Stomach (tissue), 4 donors: Measurements from ENCODE around the gene TRIM66.

Source experiments
- EP300 ChIP-seq: sonication (generic); formaldehyde crosslinking; IDR thresholded peaks from one replicate; pipeline ENCODE4 v1.6.1; 2017; ENCODE audit warnings: antibody characterized with exemption
- POLR2A ChIP-seq, 4 donors: fragments of 450-650 bp; IDR thresholded peaks; one replicate each; pipeline ENCODE4 v1.6.1; 2016; ENCODE audit warnings: antibody characterized with exemption in 4 of 4, control low read depth in 2 of 4, mild to moderate bottlenecking in 1 of 4, moderate library complexity in 1 of 4
- POLR2AphosphoS5 ChIP-seq, 3 donors: sonication (generic); formaldehyde crosslinking; IDR thresholded peaks; one replicate each; pipeline ENCODE4 v1.6.1; 2016; ENCODE audit warnings: antibody characterized with exemption in 3 of 3
- TF ChIP-seq, protein P1 (sequence below), 7 experiments: fragments of 450-650 bp in 4 of 7; fragments of 200-600 bp in 3 of 7; sonication (generic) in 3 of 7; IDR thresholded peaks; one replicate each; pipeline ENCODE4 v1.5.1; 2016 to 2019; ENCODE audit warnings: antibody characterized with exemption in 7 of 7, control low read depth in 2 of 7, mild to moderate bottlenecking in 1 of 7

GRCh38 chr11:8698917-8699441 lies 16.5 kb upstream of the TRIM66 start:
- TF ChIP-seq POLR2A (IDR thresholded peaks at IDR 0.05) (no peak), EP300 (no peak), POLR2AphosphoS5 (IDR thresholded peaks at IDR 0.05) (no peak)
- TF ChIP-seq, protein P1, sequence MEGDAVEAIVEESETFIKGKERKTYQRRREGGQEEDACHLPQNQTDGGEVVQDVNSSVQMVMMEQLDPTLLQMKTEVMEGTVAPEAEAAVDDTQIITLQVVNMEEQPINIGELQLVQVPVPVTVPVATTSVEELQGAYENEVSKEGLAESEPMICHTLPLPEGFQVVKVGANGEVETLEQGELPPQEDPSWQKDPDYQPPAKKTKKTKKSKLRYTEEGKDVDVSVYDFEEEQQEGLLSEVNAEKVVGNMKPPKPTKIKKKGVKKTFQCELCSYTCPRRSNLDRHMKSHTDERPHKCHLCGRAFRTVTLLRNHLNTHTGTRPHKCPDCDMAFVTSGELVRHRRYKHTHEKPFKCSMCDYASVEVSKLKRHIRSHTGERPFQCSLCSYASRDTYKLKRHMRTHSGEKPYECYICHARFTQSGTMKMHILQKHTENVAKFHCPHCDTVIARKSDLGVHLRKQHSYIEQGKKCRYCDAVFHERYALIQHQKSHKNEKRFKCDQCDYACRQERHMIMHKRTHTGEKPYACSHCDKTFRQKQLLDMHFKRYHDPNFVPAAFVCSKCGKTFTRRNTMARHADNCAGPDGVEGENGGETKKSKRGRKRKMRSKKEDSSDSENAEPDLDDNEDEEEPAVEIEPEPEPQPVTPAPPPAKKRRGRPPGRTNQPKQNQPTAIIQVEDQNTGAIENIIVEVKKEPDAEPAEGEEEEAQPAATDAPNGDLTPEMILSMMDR (IDR thresholded peaks at IDR 0.05): no peak
